ENCODE results near the gene CD8A. TPM values are rescaled to one million over a fixed set of nuclear protein-coding genes. Genes with fewer than 3 reads are reported as not detected.
"Not testable (repeated sequence)": the region's sequence is repeated elsewhere in the genome, so short reads cannot be mapped to it uniquely, and the experiment has no call there.

CD8A gene
- total RNA-seq, 1 donor from 2014 or later: 0.19 TPM

- not testable (repeated sequence) for H3K4me3 Mint-ChIP-seq (ENCODE audit: low read depth); H3K27me3 Mint-ChIP-seq; H3K4me1 Mint-ChIP-seq (ENCODE audit: low read depth); H3K9me3 Mint-ChIP-seq (ENCODE audit: low read depth); DNase-seq (ENCODE audit: low spot score, unreplicated experiment); H3K27ac Mint-ChIP-seq; H3K36me3 Mint-ChIP-seq (ENCODE audit: insufficient read depth)
Measured at GRCh38 chr2:86734896-86735295, 55.8 kb downstream of the CD8A start.

Other genes with a start within 250 kb of the CD8A start
- gene CHMP3, start 227.5 kb downstream of the CD8A start, total RNA-seq: 91.2 and 94.1 TPM in 2 replicates
- gene RNF103, start 167.0 kb downstream of the CD8A start, total RNA-seq: 22.3 and 22.8 TPM in 2 replicates
- 49.6 and 49.9 TPM in 2 replicates for gene RMND5A, start 70.6 kb downstream of the CD8A start, total RNA-seq
- gene CD8B, start 71.0 kb upstream of the CD8A start, total RNA-seq: 0.62 TPM in 1 of 2 replicates, not detected in the other
- 3.1 and 5.1 TPM in 2 replicates for gene RGPD1, start 151.2 kb upstream of the CD8A start, total RNA-seq
- gene PLGLB1, start 230.9 kb upstream of the CD8A start, total RNA-seq: 6.9 and 8.6 TPM in 2 replicates